T-cell (primary cell): Measurements from ENCODE around the gene BTRC. TPM values are rescaled to one million over a fixed set of nuclear protein-coding genes. Genes with fewer than 3 reads are reported as not detected.

ENCODE experiments used
- ATAC-seq, 4 experiments: fragments of 200-7000 bp in 3 of 4; fragments of 150-1000 bp in 1 of 4; cut with Tn5 transposase; replicated peaks in 1 of 4; 1 replicate in 3 of 4; 2 replicates in 1 of 4; pipeline ENCODE4 v1.10.0; 2021; ENCODE audit warnings: moderate library complexity in 3 of 4, mild to moderate bottlenecking in 2 of 4, moderate number of reproducible peaks in 1 of 4
- CTCF ChIA-PET, 2 donors: fragments of 300-600 bp; sonication (Branson Sonifier 250); formaldehyde crosslinking; loops; one replicate each; lab custom pipeline; 2022; ENCODE audit warnings: antibody characterized with exemption in 2 of 2; lab: Charles Lee
- POLR2A ChIA-PET, 2 donors: fragments of 300-600 bp; sonication (Branson Sonifier 250); formaldehyde crosslinking; loops; one replicate each; lab custom pipeline; 2022; ENCODE audit warnings: antibody characterized with exemption in 2 of 2; lab: Charles Lee
- DNase-seq, 35 experiments: peaks; one replicate each; pipeline versions ENCODE4 v3.0.0 to v3.0.0-alpha.2; 2013 to 2023
- H3K27ac ChIP-seq: one replicate; pipeline ENCODE4 v1.5.1; 2013; ENCODE audit warnings: low read length
- H3K27me3 ChIP-seq, 2 experiments: replicated peaks in 1 of 2; 1 replicate in 1 of 2; 2 replicates in 1 of 2; pipeline versions ENCODE4 v1.6.1 to v1.7.0; 2013; ENCODE audit warnings: low read length in 1 of 2, mixed read lengths in 1 of 2; ENCODE audit not compliant: control insufficient read depth in 2 of 2, insufficient read depth in 2 of 2; ENCODE audit errors: extremely low read depth in 1 of 2
- H3K36me3 ChIP-seq, 2 donors: 1 replicate in 1 of 2; 2 replicates in 1 of 2; pipeline versions ENCODE4 v1.6.1 to v1.7.0; 2013; ENCODE audit warnings: low read length in 1 of 2; ENCODE audit not compliant: control insufficient read depth in 2 of 2, insufficient read depth in 1 of 2; ENCODE audit errors: extremely low read depth in 1 of 2
- H3K4me1 ChIP-seq, 2 experiments: 1 replicate in 1 of 2; 2 replicates in 1 of 2; pipeline versions ENCODE4 v1.6.1 to v1.7.0; 2013; ENCODE audit warnings: low read length in 2 of 2, mixed read lengths in 1 of 2; ENCODE audit not compliant: insufficient read depth in 2 of 2, control insufficient read depth in 1 of 2; ENCODE audit errors: extremely low read depth in 1 of 2
- H3K4me3 ChIP-seq, 2 donors: 1 replicate in 1 of 2; 2 replicates in 1 of 2; pipeline versions ENCODE4 v1.5.1 to v1.7.0; 2013; ENCODE audit warnings: mild to moderate bottlenecking in 2 of 2, low read length in 1 of 2, moderate library complexity in 1 of 2; ENCODE audit not compliant: control insufficient read depth in 1 of 2; ENCODE audit errors: extremely low read depth in 1 of 2
- H3K9me3 ChIP-seq: 2 replicates; pipeline ENCODE4 v1.7.0; 2013
- H3K27ac Mint-ChIP-seq, 2 donors: one replicate each; pipeline ENCODE4 v1.8.0; 2020 to 2021; ENCODE audit warnings: mild to moderate bottlenecking in 2 of 2, mixed read lengths in 2 of 2
- H3K27me3 Mint-ChIP-seq, 2 donors: one replicate each; pipeline ENCODE4 v1.8.0; 2021 to 2022; ENCODE audit warnings: mixed read lengths in 2 of 2
- H3K36me3 Mint-ChIP-seq: one replicate; pipeline ENCODE4 v1.8.0; 2021; ENCODE audit warnings: mixed read lengths
- H3K4me1 Mint-ChIP-seq, 3 donors: one replicate each; pipeline ENCODE4 v1.8.0; 2020 to 2022; ENCODE audit warnings: mixed read lengths in 3 of 3, mild to moderate bottlenecking in 1 of 3
- H3K4me3 Mint-ChIP-seq, 3 donors: one replicate each; pipeline ENCODE4 v1.8.0; 2020 to 2022; ENCODE audit warnings: mild to moderate bottlenecking in 3 of 3, mixed read lengths in 3 of 3, moderate library complexity in 3 of 3
- H3K9me3 Mint-ChIP-seq, 3 donors: one replicate each; pipeline ENCODE4 v1.8.0; 2020 to 2022; ENCODE audit warnings: mixed read lengths in 3 of 3
- WGBS: methylation state at CpG from one replicate; pipeline ENCODE4 v1.1.5; 2013; ENCODE audit warnings: missing lambda C conversion rate; ENCODE audit not compliant: insufficient coverage; 5-methylcytosine and 5-hydroxymethylcytosine counted together
- total RNA-seq, 35 experiments: library from RNA in 6 of 35; stranded (reverse) in 6 of 35; fragments of 120-200 nt in 1 of 35; gene quantifications; one replicate each; pipeline versions ENCODE4 v1.2.1 to v1.2.4 and lab custom pipeline; 2013 to 2026

Gene BTRC
- total RNA-seq, 5 donors from 2014 or later (not counting 1 experiment from before 2014, with no cell fraction given), result 15.7 to 23.2 (median 17.3) TPM

DNA sequence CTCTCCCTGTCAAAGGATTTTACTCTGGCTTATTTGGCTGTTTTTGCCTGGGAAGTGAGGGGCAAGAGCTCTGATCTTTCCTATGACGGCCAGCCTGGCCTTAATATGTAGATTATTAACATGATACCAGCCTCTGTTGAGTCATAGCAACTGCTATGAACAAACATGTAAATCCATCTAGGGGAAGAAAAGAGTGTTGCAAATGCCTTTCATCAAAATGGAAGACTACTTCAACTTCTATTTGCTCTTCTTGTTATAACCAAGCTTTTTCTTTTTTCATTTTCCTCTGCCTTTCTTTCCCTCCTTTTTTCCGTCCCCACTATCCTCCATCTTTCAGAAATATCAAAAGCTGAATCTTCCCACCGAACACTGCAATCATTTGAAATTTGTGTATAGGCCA lies 46.6 kb downstream of the BTRC start:
- 83% methylated on average over 1 of the region's 3 CpGs for WGBS
- H3K27ac Mint-ChIP-seq, result no peak overlapping the region
- DNase-seq, result no peak
- Histone ChIP-seq H3K4me1 (peaks cover 3 to 4% of the 10 kb centered on the region in 2 experiments), H3K36me3 (no peaks in the 10 kb centered on the region), H3K4me3 (no peak overlapping the region), H3K27ac (no peak overlapping the region), H3K27me3 (no peaks in the 10 kb centered on the region), H3K9me3 (no peaks in the 10 kb centered on the region)
- peaks cover 15% of the 10 kb centered on the region for H3K36me3 Mint-ChIP-seq
- H3K9me3 Mint-ChIP-seq, result no peaks in the 10 kb centered on the region
- ChIA-PET POLR2A (no interaction called here), CTCF (interaction anchor here in 1 of 2 donors (0.7 kb wide), 1 partner anchor 9 kb away, joined by 3 read pairs; no protein-coding TSS in a partner anchor)
- no peaks in the 10 kb centered on the region for H3K27me3 Mint-ChIP-seq
- no peak overlapping the region for H3K4me3 Mint-ChIP-seq
- no peak for ATAC-seq
- H3K4me1 Mint-ChIP-seq, result peaks cover 26 to 39% (median 26%) of the 10 kb centered on the region in 3 donors

DNA sequence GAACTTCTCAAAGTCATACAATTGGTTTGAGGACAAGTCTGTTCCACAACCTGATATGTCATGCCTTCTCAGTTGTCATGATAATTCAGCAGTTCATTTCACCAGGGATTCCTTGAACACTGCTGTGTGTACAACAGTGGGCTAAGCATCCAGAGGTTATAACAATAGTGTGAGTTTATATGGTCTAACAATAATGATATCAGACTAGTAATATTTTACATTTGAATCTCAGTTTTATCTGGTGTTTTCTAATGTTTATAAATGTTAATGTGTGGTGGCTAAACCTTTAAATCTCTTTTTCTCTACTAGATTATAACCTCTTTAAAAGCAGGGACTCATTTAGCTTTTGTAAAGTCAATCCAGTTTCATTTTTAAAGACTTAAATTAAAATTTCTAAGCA lies 48.7 kb downstream of the BTRC start:
- H3K27me3 Mint-ChIP-seq, result no peaks in the 10 kb centered on the region
- no peak for ATAC-seq
- ChIA-PET CTCF (no interaction called here), POLR2A (no interaction called here)
- no peaks in the 10 kb centered on the region for H3K27me3 ChIP-seq
- H3K4me1 ChIP-seq, result no peaks in the 10 kb centered on the region
- H3K36me3 ChIP-seq, result peaks cover 0 to 2% of the 10 kb centered on the region in 2 donors
- H3K27ac ChIP-seq, result no peak overlapping the region
- no peak overlapping the region for H3K4me3 ChIP-seq
- no peak overlapping the region for H3K4me3 Mint-ChIP-seq
- no peaks in the 10 kb centered on the region for H3K9me3 Mint-ChIP-seq
- DNase-seq, result no peak
- H3K9me3 ChIP-seq, result no peaks in the 10 kb centered on the region
- peaks cover 15% of the 10 kb centered on the region for H3K36me3 Mint-ChIP-seq
- H3K27ac Mint-ChIP-seq, result no peak overlapping the region
- peaks cover 13 to 28% (median 19%) of the 10 kb centered on the region in 3 donors for H3K4me1 Mint-ChIP-seq

DNA sequence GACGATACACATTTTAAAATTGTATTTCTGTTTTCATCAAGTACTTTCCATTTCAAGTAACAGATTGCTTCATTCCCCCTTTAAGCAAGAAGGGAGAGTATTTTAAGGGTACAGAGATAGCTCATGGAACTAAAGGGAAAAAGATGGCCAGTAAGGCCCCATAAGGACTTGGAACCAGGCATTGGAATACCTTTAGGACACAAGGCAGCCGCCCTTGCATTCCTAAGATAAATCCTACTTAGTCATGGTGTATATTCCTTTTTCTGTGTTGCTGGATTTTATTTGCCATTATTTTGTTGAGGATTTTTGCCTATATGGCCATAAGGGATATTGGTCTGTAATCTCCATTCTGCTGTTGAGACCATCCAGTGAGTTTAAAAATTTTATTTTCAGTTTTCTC lies 49.2 kb downstream of the BTRC start:
- DNase-seq, result no peak

DNA sequence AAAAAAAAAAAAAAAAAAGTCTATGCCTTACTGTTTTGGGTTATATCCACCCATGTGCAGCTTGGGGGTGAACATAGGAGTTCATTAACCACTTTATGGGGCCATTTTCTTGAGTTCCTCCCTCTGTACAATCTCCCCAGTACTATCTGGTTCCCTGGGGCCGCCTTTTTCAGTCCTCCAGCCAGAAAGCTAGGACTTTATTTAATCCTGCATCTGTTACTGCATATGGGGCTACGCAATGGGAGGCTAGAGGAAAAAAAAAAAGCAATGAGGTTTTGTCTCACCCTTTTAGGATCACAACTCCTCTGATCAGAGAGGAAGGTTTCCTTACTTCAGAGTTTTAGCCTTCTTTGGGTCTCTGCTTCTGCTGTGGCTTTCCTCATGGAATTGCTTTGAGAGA lies 51.0 kb downstream of the BTRC start:
- H3K36me3 ChIP-seq, result peaks cover 0 to 2% of the 10 kb centered on the region in 2 donors
- peaks cover 4% of the 10 kb centered on the region for H3K9me3 ChIP-seq
- peaks cover 7 to 19% (median 17%) of the 10 kb centered on the region in 3 donors for H3K4me1 Mint-ChIP-seq
- no peak for DNase-seq
- H3K27ac ChIP-seq, result no peak overlapping the region
- ChIA-PET CTCF (interaction anchor here in 1 of 2 donors (0.6 kb wide), 1 partner anchor 33 kb away, joined by 3 read pairs; no protein-coding TSS in a partner anchor), POLR2A (interaction anchor here in 1 of 2 donors (0.6 kb wide), 1 partner anchor 550 kb away, joined by 4 read pairs; no protein-coding TSS in a partner anchor)
- no peaks in the 10 kb centered on the region for H3K27me3 Mint-ChIP-seq
- H3K27me3 ChIP-seq, result no peaks in the 10 kb centered on the region
- no peak overlapping the region for H3K4me3 ChIP-seq
- H3K27ac Mint-ChIP-seq, result no peak overlapping the region
- H3K4me3 Mint-ChIP-seq, result no peak overlapping the region
- no peaks in the 10 kb centered on the region for H3K4me1 ChIP-seq
- WGBS, result no CpG with 5 or more reads among the region's 2 CpGs
- H3K9me3 Mint-ChIP-seq, result peaks cover 0 to under 1% (median 0%) of the 10 kb centered on the region in 3 donors
- H3K36me3 Mint-ChIP-seq, result peaks cover 20% of the 10 kb centered on the region
- no peak for ATAC-seq

More for the DNA sequence above, 49.2 kb downstream of the BTRC start:
- H3K9me3 Mint-ChIP-seq, result no peaks in the 10 kb centered on the region
- H3K27me3 Mint-ChIP-seq, result no peaks in the 10 kb centered on the region
- no peak overlapping the region for H3K27ac Mint-ChIP-seq
- H3K36me3 ChIP-seq, result peaks cover 0 to 2% of the 10 kb centered on the region in 2 donors
- H3K4me3 Mint-ChIP-seq, result no peak overlapping the region
- CTCF ChIA-PET, result interaction anchor here in 1 of 2 donors (0.7 kb wide), 1 partner anchor 84 kb away, joined by 3 read pairs; no protein-coding TSS in a partner anchor
- no peak overlapping the region for H3K27ac ChIP-seq
- H3K4me1 Mint-ChIP-seq, result peaks cover 10 to 25% (median 19%) of the 10 kb centered on the region in 3 donors
- H3K36me3 Mint-ChIP-seq, result peaks cover 12% of the 10 kb centered on the region
- no peak overlapping the region for H3K4me3 ChIP-seq
- no peak for ATAC-seq
- no peaks in the 10 kb centered on the region for H3K27me3 ChIP-seq
- no CpG with 5 or more reads among the region's 2 CpGs for WGBS
- no peaks in the 10 kb centered on the region for H3K4me1 ChIP-seq
- POLR2A ChIA-PET, result no interaction called here
- H3K9me3 ChIP-seq, result no peaks in the 10 kb centered on the region

DNA sequence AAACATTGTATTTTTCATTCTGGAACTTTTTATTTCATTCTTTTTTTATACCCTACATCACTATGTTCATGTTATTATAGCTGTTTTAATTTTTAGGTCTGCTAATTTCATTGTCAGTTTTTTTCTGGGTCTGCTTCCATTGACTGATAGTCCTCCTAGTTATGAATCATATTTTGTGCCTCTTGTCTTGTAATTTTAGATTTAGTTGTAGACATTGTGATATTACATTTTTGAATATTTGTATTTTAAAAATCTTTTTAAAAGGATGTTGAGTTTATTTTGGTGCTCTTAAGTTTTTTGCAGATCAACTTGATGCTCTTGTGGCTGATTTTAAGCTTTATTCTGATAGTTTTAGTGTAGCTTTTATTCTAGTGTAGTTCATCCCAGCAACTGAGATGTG lies 57.6 kb downstream of the BTRC start:
- no peaks in the 10 kb centered on the region for H3K27me3 ChIP-seq
- H3K4me1 ChIP-seq, result no peaks in the 10 kb centered on the region
- DNase-seq (no peak), ATAC-seq (no peak)
- no peak overlapping the region for H3K27ac Mint-ChIP-seq
- ChIA-PET CTCF (no interaction called here), POLR2A (no interaction called here)
- H3K36me3 ChIP-seq, result peaks cover 0 to 2% of the 10 kb centered on the region in 2 donors
- H3K4me3 Mint-ChIP-seq, result no peak overlapping the region
- peaks cover 9 to 13% (median 12%) of the 10 kb centered on the region in 3 donors for H3K4me1 Mint-ChIP-seq
- H3K9me3 ChIP-seq, result peaks cover 4% of the 10 kb centered on the region
- H3K27ac ChIP-seq, result no peak overlapping the region
- H3K27me3 Mint-ChIP-seq, result no peaks in the 10 kb centered on the region
- peaks cover 37% of the 10 kb centered on the region for H3K36me3 Mint-ChIP-seq
- no peak overlapping the region for H3K4me3 ChIP-seq
- peaks cover 5 to 12% (median 7%) of the 10 kb centered on the region in 3 donors for H3K9me3 Mint-ChIP-seq

DNA sequence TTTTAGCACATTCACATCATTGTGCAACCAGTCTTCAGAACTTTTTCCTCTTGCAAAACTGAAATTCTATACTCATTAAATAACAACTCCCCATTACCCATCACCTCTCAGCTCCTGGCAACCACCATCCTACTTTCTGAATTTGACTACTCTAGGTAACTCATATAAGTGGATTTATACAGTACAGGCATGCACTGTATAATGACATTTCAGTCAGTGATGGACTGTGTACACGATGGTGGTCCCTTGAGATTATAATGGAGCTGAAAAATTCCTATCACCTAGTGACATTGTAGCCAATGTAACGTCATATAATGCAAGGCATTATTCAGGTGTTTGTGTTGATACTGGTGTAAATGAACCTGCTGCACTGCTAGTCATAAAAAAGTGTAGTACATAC lies 60.1 kb downstream of the BTRC start:
- H3K36me3 Mint-ChIP-seq, result peaks cover 33% of the 10 kb centered on the region
- DNase-seq (no peak), ATAC-seq (no peak)
- no peaks in the 10 kb centered on the region for H3K27me3 ChIP-seq
- H3K9me3 ChIP-seq, result peaks cover 4% of the 10 kb centered on the region
- no peak overlapping the region for H3K27ac Mint-ChIP-seq
- no peaks in the 10 kb centered on the region for H3K4me1 ChIP-seq
- H3K4me1 Mint-ChIP-seq, result peaks cover 9 to 13% (median 12%) of the 10 kb centered on the region in 3 donors
- H3K36me3 ChIP-seq, result no peaks in the 10 kb centered on the region
- H3K27me3 Mint-ChIP-seq, result no peaks in the 10 kb centered on the region
- no peak overlapping the region for H3K27ac ChIP-seq
- H3K4me3 Mint-ChIP-seq, result no peak overlapping the region
- H3K4me3 ChIP-seq, result no peak overlapping the region
- ChIA-PET POLR2A (no interaction called here), CTCF (interaction anchor here in 1 of 2 donors (0.6 kb wide), 1 partner anchor 53 kb away, joined by 4 read pairs; no protein-coding TSS in a partner anchor)
- WGBS, result no CpG with 5 or more reads among the region's 2 CpGs
- peaks cover 5 to 12% (median 7%) of the 10 kb centered on the region in 3 donors for H3K9me3 Mint-ChIP-seq
